Astrocyte of the spinal cord (primary cell): Measurements from ENCODE around the gene UHMK1.
A peak's percentile ranks its signal among the peaks of the same experiment; 100 is the strongest.

Source experiments
- DNase-seq: peaks from one replicate; pipeline ENCODE4 v3.0.0; 2011; ENCODE audit warnings: low read depth, low spot score
- H3K4me3 ChIP-seq: 2 replicates; pipeline ENCODE4 v1.5.1; 2011; ENCODE audit warnings: low read depth, mild to moderate bottlenecking, low read length, moderate library complexity
- in situ Hi-C: cut with HindIII; loops from 2 replicates; pipeline ENCODE4 v1.10.0; 2017; ENCODE audit warnings: low sequenced_read_pairs
- TF ChIP-seq, protein P1 (sequence below): IDR thresholded peaks from 2 replicates; pipeline ENCODE4 v1.5.1; 2012; ENCODE audit warnings: low read depth, mild to moderate bottlenecking, low read length, inconsistent platforms

The UHMK1 gene

DNA sequence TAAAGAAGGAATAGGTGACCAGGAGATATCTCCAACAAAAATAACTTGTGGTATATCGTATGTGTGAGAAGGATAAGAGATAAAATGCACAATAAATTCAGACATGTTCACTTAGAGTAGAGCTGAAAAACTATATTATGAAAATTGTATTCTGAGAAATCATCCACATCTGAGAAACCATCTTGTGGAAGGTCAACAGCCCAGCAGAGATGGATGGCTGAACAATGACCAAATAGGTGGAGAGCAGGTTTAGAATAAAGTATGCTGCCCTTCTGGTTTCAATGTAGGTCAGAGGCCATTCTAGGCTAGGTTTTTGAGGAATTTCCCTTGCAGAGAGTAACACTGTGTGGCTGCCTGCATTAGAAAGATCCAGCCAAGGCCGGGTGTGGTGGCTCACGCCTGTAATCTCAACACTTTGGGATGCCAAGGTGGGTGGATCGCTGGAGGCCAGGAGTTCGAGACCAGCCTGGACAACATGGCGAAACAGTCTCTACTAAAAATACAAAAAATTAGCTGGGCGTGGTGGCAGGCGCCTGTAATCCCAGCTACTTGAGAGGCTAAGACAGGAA, 55.1 kb downstream of the UHMK1 start:
- H3K4me3 ChIP-seq = no peak overlapping the region
- in situ Hi-C loops = no loop called here
- TF ChIP-seq, protein P1, sequence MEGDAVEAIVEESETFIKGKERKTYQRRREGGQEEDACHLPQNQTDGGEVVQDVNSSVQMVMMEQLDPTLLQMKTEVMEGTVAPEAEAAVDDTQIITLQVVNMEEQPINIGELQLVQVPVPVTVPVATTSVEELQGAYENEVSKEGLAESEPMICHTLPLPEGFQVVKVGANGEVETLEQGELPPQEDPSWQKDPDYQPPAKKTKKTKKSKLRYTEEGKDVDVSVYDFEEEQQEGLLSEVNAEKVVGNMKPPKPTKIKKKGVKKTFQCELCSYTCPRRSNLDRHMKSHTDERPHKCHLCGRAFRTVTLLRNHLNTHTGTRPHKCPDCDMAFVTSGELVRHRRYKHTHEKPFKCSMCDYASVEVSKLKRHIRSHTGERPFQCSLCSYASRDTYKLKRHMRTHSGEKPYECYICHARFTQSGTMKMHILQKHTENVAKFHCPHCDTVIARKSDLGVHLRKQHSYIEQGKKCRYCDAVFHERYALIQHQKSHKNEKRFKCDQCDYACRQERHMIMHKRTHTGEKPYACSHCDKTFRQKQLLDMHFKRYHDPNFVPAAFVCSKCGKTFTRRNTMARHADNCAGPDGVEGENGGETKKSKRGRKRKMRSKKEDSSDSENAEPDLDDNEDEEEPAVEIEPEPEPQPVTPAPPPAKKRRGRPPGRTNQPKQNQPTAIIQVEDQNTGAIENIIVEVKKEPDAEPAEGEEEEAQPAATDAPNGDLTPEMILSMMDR = no peak
- no peak for DNase-seq

GRCh38 chr1:162554258-162554657, 56.6 kb downstream of the UHMK1 start:
- H3K4me3 ChIP-seq = no peak overlapping the region
- in situ Hi-C loops = no loop called here
- TF ChIP-seq, protein P1 = no peak
- no peak for DNase-seq

DNA sequence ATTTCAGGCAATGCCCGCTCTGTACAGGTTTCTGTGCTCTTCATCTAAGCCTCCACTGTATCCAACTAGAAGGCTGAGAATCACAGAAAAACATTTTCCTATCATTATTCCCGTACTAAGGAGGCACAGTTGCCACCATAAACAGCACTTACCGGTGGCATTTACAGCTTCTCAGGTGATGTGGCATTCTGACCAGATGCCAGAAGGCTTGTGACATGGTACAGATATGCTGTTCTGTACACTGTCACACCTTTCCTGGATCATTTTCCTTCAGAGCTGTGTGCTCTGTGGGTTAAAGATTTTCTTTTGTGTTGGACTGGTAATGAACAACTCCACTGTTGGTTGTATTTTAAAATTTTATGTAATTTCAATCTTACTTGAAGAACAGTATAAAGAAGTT, 59.9 kb downstream of the UHMK1 start:
- no peak for DNase-seq
- H3K4me3 ChIP-seq = no peak overlapping the region
- TF ChIP-seq, protein P1 = no peak
- in situ Hi-C loops = no loop called here

- TF ChIP-seq, protein P1 = no peak
- H3K4me3 ChIP-seq = peak overlapping the region; percentile 57
- DNase-seq = no peak
- in situ Hi-C loops = no loop called here
These were observed 62.9 kb downstream of the UHMK1 start for GRCh38 chr1:162560303-162561036.

GRCh38 chr1:162561037-162561615, 63.5 kb downstream of the UHMK1 start:
- in situ Hi-C loops = no loop called here
- H3K4me3 ChIP-seq = peak overlapping the region; percentile 85
- TF ChIP-seq, protein P1 = no peak
- peak; percentile 99 for DNase-seq

DNA sequence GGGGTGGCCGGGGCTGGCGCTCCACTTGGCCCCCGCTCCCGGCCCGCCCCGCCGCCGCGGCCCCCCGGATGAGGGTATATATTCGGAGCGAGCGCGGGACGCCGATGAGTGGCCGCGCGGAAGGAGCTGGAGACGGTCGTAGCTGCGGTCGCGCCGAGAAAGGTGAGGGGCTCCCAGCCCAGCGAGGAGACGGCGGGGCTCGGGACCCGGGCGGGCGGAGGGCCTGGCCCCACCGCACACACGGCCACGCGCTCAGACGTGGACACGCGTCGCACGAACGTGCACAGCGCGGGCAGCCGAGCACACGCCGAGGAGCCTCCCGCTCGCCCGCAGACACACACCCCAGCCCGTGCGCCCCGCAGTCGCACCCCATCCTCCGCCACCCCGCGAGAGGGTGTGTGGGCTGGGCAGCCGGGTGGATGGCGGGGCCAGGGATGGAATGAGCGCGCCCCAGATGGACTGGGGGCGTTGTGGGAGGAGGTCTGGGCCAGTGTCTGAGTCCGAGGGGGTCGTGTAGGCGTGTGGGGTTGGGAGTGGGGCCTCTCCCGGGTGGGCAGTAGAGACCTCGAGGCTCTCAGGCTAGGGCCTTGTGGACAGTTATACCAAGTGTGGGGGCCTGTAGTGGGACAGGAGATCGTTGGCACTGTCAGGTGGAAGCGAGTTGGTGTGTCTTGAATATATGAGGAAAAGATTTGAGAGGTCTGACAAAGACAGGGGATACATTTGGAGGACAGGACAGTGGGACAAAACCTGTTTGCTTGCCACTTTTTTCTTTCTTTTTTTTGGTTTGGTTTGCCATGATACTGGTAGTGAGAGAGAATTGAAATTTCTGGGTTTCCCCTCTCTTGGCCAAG, 64.2 kb downstream of the UHMK1 start, which contains the start of gene UAP1:
Gene UAP1 (plus strand): TSS at position 107 of the 854 bp plus-strand sequence. CDS start 4,347 bp downstream, outside the sequence.
- in situ Hi-C loops = no loop called here
- peak; percentile 42 for DNase-seq
- peak within 1 kb of the TSS; percentile 85 for H3K4me3 ChIP-seq
- TF ChIP-seq, protein P1 = no peak
